Stimulated activated CD8-positive, alpha-beta memory T cell treated with anti-CD3 and anti-CD28 coated beads, Interleukin-7, amount 100 ng/mL, for 24 hours (primary cell): ENCODE results near the gene FHOD1.
A peak's percentile ranks its signal among the peaks of the same experiment; 100 is the strongest.

Source experiments
- DNase-seq: peaks from one replicate; pipeline ENCODE4 v3.0.0-alpha.2; 2020; ENCODE audit warnings: low read depth

FHOD1 gene

GRCh38 chr16:67234180-67234597 is 13.1 kb downstream of the FHOD1 start:
- DNase-seq: no peak

GRCh38 chr16:67233596-67233995 is 13.7 kb downstream of the FHOD1 start:
- no peak for DNase-seq

GRCh38 chr16:67230809-67231660 is 16.2 kb downstream of the FHOD1 start:
- DNase-seq: no peak

- DNase-seq: no peak
Measured at GRCh38 chr16:67229906-67230808, 17.1 kb downstream of the FHOD1 start.

- DNase-seq: no peak
Measured at GRCh38 chr16:67228905-67229304, 18.4 kb downstream of the FHOD1 start.

- no peak for DNase-seq
Measured at GRCh38 chr16:67228034-67228785, 19.1 kb downstream of the FHOD1 start.

GRCh38 chr16:67227567-67227921 is 19.7 kb downstream of the FHOD1 start:
- no peak for DNase-seq

- peak; percentile 99 for DNase-seq
Measured at GRCh38 chr16:67226804-67227566, 20.3 kb downstream of the FHOD1 start, which contains the start of gene TMEM208. TMEM208 (plus strand) TSS chr16:67227130; CDS start chr16:67227219, 89 bp downstream.

- DNase-seq: no peak
Measured at GRCh38 chr16:67226295-67226803, 20.9 kb downstream of the FHOD1 start.

- no peak for DNase-seq
Measured at GRCh38 chr16:67223992-67224391, 23.3 kb downstream of the FHOD1 start.

GRCh38 chr16:67216612-67217490 is 30.4 kb downstream of the FHOD1 start:
- DNase-seq: no peak

- no peak for DNase-seq
Measured at GRCh38 chr16:67215706-67216105, 31.6 kb downstream of the FHOD1 start.

- DNase-seq: no peak
Measured at GRCh38 chr16:67213197-67214019, 33.9 kb downstream of the FHOD1 start.

- no peak for DNase-seq
Measured at GRCh38 chr16:67212766-67213165, 34.5 kb downstream of the FHOD1 start.

- no peak for DNase-seq
Measured at GRCh38 chr16:67211674-67212073, 35.6 kb downstream of the FHOD1 start.

- DNase-seq: no peak
Measured at GRCh38 chr16:67210069-67210937, 37.0 kb downstream of the FHOD1 start.

GRCh38 chr16:67209565-67209964 is 37.7 kb downstream of the FHOD1 start:
- no peak for DNase-seq
